GM12874 (cell line): ENCODE results near the gene MRPS18C.

Experiments used
- CTCF ChIP-seq: IDR thresholded peaks from 2 replicates; pipeline ENCODE4 v1.5.1; 2011; ENCODE audit warnings: low read depth, mild to moderate bottlenecking, control low read depth, low read length, moderate library complexity; ENCODE audit not compliant: insufficient read depth

MRPS18C gene

GRCh38 chr4:83438719-83439118 is 17.1 kb upstream of the MRPS18C start:
- TF ChIP-seq CTCF = no peak

- TF ChIP-seq CTCF = no peak
Measured at GRCh38 chr4:83440148-83440814, 15.6 kb upstream of the MRPS18C start.

- no peak for TF ChIP-seq CTCF
Measured at GRCh38 chr4:83440899-83441298, 15.0 kb upstream of the MRPS18C start.

- no peak for TF ChIP-seq CTCF
Measured at GRCh38 chr4:83449009-83449408, 6.8 kb upstream of the MRPS18C start.

- no peak for TF ChIP-seq CTCF
Measured at GRCh38 chr4:83454686-83455085, 1.2 kb upstream of the MRPS18C start.

- TF ChIP-seq CTCF = no peak
Measured at GRCh38 chr4:83456184-83456501, 285 bp downstream of the MRPS18C start.

GRCh38 chr4:83473423-83473822 is 17.6 kb downstream of the MRPS18C start:
- no peak for TF ChIP-seq CTCF
